ENCODE measurements around the gene ITGAV.

- TF ChIP-seq POLR2A (IDR thresholded peaks at IDR 0.05) (no peak), CTCF (IDR thresholded peaks at IDR 0.05) (no peak)
Measured at GRCh38 chr2:186659383-186659782, 69.5 kb downstream of the ITGAV start.

Data from lower leg skin (tissue), 3 donors.